ENCODE data around the gene PPFIA1. TPM values are rescaled to one million over a fixed set of nuclear protein-coding genes. Genes with fewer than 3 reads are reported as not detected.
A peak's percentile ranks its signal among the peaks of the same experiment; 100 is the strongest.

PPFIA1 gene
- total and polyA plus RNA-seq, 2 of the 13 experiments (the other 11 are each of a cell fraction or from before 2014, with no cell fraction given), result 29.9 to 45.2 TPM

DNA sequence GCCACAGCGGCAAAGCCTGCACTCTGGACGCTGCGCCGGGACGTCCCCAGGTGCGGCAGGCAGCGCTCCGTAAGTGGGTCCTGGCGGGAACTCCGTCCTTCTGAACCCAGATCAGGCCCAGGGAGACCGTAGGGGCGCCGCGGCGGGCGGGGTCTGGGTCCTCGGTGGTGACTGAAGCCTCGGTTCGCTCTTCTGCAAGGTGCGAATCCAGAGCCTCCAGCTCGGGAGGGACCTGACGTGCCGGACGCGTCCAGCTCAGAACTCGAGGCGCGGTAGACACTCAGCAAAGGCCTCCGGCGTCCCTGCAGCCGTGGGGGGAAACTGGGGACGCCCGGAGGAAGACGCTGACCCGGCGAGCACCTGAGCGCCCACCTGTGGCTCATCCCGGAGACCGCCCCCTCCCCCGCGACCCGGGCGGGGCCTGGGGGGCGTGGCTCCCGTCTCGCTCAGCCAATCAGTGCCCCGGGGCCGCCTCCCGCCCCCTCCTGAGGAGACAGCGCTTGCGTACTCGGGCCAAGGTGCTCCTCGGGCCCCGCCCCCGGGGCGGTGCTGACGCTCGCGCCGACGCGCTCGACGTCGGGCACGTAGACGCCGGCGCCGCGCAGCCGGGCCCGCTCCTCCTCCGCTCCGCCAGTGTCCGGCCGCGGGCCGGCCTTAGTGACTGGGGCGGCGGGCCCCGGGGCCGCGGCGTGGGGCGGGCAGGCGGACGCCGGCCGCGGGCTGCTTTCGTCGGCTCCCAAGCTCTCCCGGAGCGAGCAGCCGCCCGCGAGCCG, at the start of gene PPFIA1 (continued):
- TF ChIP-seq, protein P1, sequence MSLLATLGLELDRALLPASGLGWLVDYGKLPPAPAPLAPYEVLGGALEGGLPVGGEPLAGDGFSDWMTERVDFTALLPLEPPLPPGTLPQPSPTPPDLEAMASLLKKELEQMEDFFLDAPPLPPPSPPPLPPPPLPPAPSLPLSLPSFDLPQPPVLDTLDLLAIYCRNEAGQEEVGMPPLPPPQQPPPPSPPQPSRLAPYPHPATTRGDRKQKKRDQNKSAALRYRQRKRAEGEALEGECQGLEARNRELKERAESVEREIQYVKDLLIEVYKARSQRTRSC (CRISPR knock-in tag; IDR thresholded peaks at IDR 0.05; ENCODE audit: low read depth), result no peak
- no peak for TF ChIP-seq ZBTB49 (CRISPR knock-in tag; IDR thresholded peaks at IDR 0.05; ENCODE audit: borderline replicate concordance)
- TF ChIP-seq RBM39 (IDR thresholded peaks at IDR 0.05; ENCODE audit: low read depth, low read length, poor library complexity, severe bottlenecking), result no peak
- TF ChIP-seq, protein P2, sequence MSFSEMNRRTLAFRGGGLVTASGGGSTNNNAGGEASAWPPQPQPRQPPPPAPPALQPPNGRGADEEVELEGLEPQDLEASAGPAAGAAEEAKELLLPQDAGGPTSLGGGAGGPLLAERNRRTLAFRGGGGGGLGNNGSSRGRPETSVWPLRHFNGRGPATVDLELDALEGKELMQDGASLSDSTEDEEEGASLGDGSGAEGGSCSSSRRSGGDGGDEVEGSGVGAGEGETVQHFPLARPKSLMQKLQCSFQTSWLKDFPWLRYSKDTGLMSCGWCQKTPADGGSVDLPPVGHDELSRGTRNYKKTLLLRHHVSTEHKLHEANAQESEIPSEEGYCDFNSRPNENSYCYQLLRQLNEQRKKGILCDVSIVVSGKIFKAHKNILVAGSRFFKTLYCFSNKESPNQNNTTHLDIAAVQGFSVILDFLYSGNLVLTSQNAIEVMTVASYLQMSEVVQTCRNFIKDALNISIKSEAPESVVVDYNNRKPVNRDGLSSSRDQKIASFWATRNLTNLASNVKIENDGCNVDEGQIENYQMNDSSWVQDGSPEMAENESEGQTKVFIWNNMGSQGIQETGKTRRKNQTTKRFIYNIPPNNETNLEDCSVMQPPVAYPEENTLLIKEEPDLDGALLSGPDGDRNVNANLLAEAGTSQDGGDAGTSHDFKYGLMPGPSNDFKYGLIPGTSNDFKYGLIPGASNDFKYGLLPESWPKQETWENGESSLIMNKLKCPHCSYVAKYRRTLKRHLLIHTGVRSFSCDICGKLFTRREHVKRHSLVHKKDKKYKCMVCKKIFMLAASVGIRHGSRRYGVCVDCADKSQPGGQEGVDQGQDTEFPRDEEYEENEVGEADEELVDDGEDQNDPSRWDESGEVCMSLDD (CRISPR knock-in tag; IDR thresholded peaks at IDR 0.05; ENCODE audit: borderline replicate concordance), result no peak
- TF ChIP-seq ZFP37 (CRISPR knock-in tag; IDR thresholded peaks at IDR 0.05; ENCODE audit: borderline replicate concordance), result no peak
- TF ChIP-seq ZNF34 (CRISPR knock-in tag; IDR thresholded peaks at IDR 0.05; ENCODE audit: borderline replicate concordance), result peak; percentile 43; the same call in 1 of the 2 replicates
- peak; percentile 59; the same call in 1 of the 2 replicates for TF ChIP-seq KLF12 (CRISPR knock-in tag; IDR thresholded peaks at IDR 0.05; ENCODE audit: borderline replicate concordance)
- TF ChIP-seq BCL6 (CRISPR knock-in tag; IDR thresholded peaks at IDR 0.05), result peak; percentile 25; the same call in 1 of the 2 replicates
- TF ChIP-seq TGIF2 (CRISPR knock-in tag; IDR thresholded peaks at IDR 0.05), result no peak
- TF ChIP-seq, protein P3, sequence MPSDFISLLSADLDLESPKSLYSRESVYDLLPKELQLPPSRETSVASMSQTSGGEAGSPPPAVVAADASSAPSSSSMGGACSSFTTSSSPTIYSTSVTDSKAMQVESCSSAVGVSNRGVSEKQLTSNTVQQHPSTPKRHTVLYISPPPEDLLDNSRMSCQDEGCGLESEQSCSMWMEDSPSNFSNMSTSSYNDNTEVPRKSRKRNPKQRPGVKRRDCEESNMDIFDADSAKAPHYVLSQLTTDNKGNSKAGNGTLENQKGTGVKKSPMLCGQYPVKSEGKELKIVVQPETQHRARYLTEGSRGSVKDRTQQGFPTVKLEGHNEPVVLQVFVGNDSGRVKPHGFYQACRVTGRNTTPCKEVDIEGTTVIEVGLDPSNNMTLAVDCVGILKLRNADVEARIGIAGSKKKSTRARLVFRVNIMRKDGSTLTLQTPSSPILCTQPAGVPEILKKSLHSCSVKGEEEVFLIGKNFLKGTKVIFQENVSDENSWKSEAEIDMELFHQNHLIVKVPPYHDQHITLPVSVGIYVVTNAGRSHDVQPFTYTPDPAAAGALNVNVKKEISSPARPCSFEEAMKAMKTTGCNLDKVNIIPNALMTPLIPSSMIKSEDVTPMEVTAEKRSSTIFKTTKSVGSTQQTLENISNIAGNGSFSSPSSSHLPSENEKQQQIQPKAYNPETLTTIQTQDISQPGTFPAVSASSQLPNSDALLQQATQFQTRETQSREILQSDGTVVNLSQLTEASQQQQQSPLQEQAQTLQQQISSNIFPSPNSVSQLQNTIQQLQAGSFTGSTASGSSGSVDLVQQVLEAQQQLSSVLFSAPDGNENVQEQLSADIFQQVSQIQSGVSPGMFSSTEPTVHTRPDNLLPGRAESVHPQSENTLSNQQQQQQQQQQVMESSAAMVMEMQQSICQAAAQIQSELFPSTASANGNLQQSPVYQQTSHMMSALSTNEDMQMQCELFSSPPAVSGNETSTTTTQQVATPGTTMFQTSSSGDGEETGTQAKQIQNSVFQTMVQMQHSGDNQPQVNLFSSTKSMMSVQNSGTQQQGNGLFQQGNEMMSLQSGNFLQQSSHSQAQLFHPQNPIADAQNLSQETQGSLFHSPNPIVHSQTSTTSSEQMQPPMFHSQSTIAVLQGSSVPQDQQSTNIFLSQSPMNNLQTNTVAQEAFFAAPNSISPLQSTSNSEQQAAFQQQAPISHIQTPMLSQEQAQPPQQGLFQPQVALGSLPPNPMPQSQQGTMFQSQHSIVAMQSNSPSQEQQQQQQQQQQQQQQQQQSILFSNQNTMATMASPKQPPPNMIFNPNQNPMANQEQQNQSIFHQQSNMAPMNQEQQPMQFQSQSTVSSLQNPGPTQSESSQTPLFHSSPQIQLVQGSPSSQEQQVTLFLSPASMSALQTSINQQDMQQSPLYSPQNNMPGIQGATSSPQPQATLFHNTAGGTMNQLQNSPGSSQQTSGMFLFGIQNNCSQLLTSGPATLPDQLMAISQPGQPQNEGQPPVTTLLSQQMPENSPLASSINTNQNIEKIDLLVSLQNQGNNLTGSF (CRISPR knock-in tag; IDR thresholded peaks at IDR 0.05), result 0 out of 2 replicates have a peak, but pooled peaks have one; percentile 60

Data from HepG2 (cell line).